Renal pelvis (tissue), 12 donors: Measurements from ENCODE around the gene CYP4F11. TPM values are rescaled to one million over a fixed set of nuclear protein-coding genes. Genes with fewer than 3 reads are reported as not detected.
"Not testable (repeated sequence)": the region's sequence is repeated elsewhere in the genome, so short reads cannot be mapped to it uniquely, and the experiment has no call there.

Experiments
- DNase-seq: peaks from one replicate; pipeline ENCODE4 v3.0.0-alpha.2; 2013
- long read RNA-seq, 16 experiments: transcript quantifications; one replicate each; lab custom pipeline, GENCODE V29; 2026
- polyA plus RNA-seq, 3 donors: library from polyadenylated mRNA; unstranded; fragments of 120-200 nt; gene quantifications; one replicate each; pipeline ENCODE4 v1.2.1, GENCODE V29; 2013; ENCODE audit not compliant: insufficient read length in 3 of 3

The CYP4F11 gene
- under 1 TPM; 0.31 to 0.70 (median 0.53) TPM for polyA plus RNA-seq
- long read RNA-seq, donor 1 = 0 reads
- long read RNA-seq, donor 2 = 0 reads
- long read RNA-seq, donor 3 = 0 reads
- long read RNA-seq, donor 4, partial matches to known transcripts = 0 of 1 reads
- long read RNA-seq, donor 4, other reads (novel, unspliced or antisense) = 0 of 1 reads
- long read RNA-seq, donor 5 = 0 reads
- long read RNA-seq, donor 6 = 0 reads
- long read RNA-seq, donor 7 = 0 reads
- long read RNA-seq, donor 8 = 0 reads
- long read RNA-seq, donor 9 = 0 reads
- long read RNA-seq, donor 10 = 0 reads
- long read RNA-seq, donor 11 = 0 reads
- long read RNA-seq, donor 12 = 0 reads
- long read RNA-seq, donor 13 = 0 reads
- long read RNA-seq, donor 14 = 0 reads
- long read RNA-seq, donor 15 = 0 reads
- long read RNA-seq, donor 16 = 0 reads

- DNase-seq = no peak
Measured at GRCh38 chr19:15934332-15935078, at the start of gene CYP4F11. Gene CYP4F11, minus strand, starts transcription at chr19:15934529. Its CDS starts 121 bp downstream, at chr19:15934408.

GRCh38 chr19:15979293-15979692, 45.0 kb upstream of the CYP4F11 start:
- DNase-seq = no peak

DNA sequence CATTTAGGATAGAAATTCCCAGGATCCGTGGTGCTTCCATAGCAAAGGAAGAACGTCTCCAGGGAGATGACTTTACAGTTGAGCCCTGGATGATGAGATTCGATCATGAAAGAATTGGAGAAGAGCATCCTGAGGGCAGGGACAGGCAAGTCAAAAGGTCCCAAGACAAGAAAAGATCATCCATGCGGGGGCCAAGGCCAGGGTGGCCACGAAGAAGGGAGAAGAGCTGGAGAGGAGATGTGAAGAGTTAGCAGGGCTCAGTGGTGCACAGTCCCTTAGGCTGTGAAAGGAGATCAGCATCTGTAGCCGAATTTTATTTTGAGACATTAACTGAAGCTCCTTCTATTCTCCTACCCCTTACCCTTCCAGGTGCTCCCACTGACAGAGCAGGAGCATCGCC, 43.4 kb upstream of the CYP4F11 start:
- no peak for DNase-seq

GRCh38 chr19:15976836-15977689, 42.7 kb upstream of the CYP4F11 start:
- DNase-seq = no peak

DNA sequence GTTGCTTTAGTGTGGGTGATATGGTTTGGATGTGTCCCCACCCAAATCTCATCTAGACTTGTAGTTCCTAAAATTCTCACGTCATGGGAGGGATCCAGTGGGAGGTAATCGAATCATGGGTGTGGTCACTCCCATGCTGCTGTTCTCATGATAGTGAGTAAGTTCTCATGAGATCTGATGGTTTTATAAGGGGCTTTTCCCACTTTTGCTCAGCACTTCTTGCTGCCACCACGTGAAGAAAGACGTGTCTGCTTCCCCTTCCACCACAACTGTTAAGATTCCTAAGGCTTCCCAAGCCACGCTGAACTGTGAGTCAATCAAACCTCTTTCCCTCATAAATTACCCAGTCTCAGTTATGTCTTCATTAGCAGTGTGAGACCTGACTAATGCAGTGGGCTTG, 40.5 kb upstream of the CYP4F11 start:
- no peak for DNase-seq

DNA sequence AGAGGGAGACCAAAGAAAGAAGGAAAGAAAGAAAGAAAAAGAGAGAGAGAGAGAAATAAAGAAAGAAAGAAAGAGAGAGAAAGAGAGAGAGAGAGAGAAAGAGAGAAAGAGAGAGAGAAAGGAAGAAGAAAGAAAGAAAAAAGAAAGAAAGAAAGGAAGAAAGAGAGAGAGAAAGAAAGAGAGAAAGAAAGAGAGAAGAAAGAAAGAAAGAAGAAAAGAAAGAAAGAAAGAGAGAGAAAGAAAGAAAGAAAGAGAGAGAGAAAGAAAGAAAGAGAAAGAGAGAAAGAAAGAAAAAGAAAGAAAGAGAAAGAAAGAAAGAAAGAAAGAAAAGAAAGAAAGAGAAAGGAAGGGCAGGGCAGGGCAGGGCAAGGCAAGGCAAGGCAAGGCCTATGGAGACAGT, 37.7 kb upstream of the CYP4F11 start:
- DNase-seq = not testable (repeated sequence)

DNA sequence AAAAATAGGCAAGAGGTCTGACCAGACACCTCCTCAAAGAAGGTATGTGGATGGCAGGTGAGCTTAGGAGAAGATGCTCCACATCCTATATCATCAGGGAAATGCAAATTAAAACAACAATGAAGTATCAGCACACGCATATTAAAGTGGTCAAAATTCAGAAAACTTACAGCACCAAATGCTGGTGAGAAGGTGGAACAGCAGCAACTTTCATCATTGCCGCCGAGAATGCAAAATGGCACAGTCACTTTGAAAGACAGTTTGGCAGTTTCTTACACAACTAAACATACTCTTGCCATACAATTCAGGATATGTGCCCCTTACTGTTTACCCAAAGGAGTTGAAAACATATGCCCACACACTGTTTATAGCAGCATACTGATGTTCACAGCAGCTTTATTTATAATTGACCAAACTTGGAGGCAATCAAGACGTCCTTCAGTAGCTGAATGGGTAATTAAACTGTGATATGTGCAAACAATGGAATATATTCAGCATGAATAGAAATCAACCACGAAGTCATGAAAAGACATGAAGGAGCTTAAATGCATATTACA, 37.0 kb upstream of the CYP4F11 start:
- DNase-seq = no peak

- DNase-seq = no peak
Measured at GRCh38 chr19:15964231-15964630, 29.9 kb upstream of the CYP4F11 start.

DNA sequence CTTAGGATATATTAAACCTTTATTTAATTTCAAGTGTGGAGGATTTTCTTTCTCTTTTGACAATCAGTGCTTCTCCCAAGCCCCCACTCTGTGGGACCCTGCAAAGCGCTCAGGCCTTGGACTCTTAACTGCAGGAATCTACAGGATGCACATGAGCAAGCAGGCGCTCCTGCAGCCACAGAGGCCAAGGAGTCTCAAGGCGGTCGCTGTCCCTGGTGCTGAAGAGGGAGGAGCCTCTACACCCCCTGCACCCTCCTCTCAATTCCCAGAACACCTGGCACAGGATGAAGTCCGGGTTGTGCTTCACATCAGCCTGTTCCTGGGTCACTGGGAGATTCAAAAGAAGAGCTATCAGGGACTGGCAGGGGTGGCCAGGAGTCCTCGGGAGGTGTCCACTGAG, 28.0 kb upstream of the CYP4F11 start:
- no peak for DNase-seq

DNA sequence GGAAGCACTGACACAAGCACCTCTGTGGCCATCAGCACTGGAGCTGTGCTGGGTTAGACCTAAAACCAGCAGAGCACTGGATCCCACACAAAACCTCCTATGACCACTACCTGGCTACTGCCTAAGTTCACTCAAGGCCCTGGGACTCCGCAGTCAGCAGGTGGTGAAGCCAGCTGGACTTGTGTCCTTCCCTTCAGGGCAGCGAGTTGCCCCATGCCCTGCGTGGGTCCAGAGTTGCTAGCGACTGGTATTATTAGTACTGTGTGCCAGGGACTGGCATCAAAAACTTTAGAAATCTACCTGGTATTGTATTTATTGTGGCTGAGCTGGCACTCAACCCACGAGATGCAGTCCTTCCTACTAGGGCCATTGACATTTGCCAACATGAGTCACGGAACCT, 20.5 kb upstream of the CYP4F11 start:
- DNase-seq = no peak

GRCh38 chr19:15948223-15949058, 14.1 kb upstream of the CYP4F11 start, which contains the start of gene OR10H4:
Gene OR10H4, plus strand, starts transcription at chr19:15949008. Its CDS starts 0 bp downstream, at chr19:15949008.
- DNase-seq = no peak

GRCh38 chr19:15945301-15945700, 11.0 kb upstream of the CYP4F11 start:
- no peak for DNase-seq

- DNase-seq = no peak
Measured at GRCh38 chr19:15944401-15944800, 10.1 kb upstream of the CYP4F11 start.

DNA sequence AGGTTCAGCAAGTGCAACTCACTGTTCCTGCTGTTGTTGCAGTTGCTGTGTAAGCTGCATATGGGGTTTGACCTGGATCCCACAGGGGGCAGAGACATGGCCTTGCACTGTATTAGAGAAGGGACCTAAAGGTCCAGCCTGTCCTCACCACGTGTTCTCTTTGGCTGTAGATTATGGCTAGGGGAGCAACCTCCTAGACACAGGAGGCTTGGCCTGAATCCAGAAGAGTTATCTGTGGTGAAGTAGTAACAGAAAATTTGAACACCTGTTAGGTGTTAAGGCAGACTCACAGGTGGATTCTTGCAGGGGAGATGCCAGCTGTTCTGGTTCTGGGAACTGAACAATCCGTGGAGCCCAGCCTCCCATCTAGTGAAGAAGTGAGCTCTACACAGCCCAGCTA, 3.4 kb upstream of the CYP4F11 start:
- DNase-seq = no peak

DNA sequence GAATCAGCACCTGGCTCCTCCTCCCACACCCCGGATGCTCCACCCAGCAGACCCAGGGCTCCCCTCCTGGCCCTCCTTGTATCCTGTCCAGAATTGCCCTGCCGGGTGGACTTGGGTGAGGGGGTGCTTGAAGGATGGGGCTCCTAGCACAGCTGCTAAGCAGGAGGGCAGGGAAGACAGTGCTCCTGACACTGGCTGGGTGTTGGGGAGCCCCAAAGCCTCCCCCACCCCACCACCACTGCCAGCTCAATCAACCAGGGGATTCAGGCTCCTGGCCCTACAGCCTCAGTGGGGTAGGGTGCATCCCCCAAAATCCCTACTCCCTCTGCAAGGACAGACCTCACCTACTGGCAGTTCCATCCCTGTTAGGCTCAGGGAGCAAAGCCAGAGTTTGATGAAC, 2.6 kb upstream of the CYP4F11 start:
- no peak for DNase-seq

DNA sequence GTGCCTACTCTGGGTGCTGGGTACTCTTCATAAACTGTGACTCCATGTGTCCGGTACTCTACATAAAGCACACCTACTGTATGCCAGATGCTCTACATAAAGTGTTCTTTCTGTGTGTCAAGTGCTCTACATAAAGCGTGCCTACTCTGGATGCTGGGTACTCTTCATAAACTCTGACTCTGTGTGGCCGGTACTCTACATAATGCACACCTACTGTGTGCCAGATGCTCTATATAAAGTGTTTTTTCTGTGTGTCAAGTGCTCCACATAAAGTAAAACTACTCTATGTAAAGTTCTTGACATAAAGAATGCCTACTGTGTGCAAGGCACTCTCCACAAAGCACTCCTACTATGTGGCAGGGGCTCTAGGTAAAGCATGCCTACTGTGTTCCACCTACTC, 1.8 kb upstream of the CYP4F11 start:
- no peak for DNase-seq

DNA sequence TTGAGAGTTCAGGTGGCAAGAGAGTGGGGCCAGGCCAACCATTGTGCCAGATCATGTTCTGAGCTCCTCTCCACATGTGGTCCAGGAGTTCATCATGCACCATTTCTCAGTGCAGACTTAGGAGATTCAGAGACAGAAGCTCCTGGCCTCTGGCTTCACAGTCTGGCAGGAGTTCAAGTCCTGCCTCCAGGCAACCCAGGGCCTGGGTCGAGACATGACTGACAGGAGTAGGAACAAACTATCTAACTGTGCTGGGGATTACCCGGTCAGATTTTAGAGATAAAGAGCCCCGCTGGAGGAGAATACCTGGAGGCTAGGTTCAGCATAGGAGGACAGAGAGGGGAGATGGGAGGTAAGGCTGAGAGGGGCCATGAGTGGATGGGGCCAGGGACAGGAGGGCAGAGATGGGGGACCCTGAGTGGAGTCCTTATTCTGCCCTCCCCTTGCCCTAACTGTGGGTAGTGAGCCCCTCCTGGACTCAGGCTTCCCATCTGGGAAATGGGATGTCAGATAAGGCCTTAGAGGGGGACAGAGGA, 906 bp upstream of the CYP4F11 start:
- DNase-seq = no peak

- not testable (repeated sequence) for DNase-seq
Measured at GRCh38 chr19:15933761-15934331, 483 bp downstream of the CYP4F11 start.

DNA sequence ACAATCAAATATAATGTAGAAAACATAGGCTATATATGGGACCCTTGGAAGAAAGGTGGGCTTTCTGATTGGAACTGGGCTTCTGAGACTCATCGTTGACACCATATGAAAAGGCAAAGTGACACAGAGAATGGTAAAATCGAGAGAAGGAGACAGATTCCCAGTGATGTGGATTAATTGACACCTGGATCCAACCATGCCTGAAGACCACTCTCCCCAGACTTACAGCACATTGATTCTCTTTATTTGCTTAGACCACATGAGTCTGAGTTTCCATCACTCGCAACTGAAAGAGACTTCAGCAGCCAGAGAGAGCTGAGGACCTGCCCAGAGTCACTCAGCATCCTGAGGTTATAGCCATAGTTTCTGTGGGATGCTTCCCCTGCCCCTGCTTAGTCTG, 6.0 kb downstream of the CYP4F11 start:
- DNase-seq = no peak

DNA sequence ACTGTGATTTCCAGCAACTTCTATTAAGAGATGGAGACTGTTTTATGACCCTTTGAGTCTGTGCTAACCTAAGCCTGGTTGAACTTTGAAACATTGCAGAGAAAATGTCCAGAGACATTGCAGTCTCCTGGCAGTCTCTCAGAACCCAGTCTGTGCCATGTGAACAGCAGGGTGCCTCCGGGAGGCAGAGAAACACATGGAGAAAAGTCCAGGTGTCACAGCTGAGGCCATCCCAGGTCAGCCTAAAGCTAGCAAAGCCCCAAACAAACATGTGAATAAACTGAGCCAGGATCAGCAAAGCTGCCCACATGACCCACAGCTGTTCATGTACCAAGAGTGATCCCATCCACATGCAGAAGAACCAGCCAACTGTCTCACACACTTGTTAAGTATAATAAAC, 7.8 kb downstream of the CYP4F11 start:
- DNase-seq = no peak
